Fibroblast of skin of back (primary cell): Measurements from ENCODE around the gene POU2F1.

Experiments used
- DNase-seq: peaks from one replicate; pipeline ENCODE4 v3.0.0-alpha.2; 2013

Gene POU2F1

DNA sequence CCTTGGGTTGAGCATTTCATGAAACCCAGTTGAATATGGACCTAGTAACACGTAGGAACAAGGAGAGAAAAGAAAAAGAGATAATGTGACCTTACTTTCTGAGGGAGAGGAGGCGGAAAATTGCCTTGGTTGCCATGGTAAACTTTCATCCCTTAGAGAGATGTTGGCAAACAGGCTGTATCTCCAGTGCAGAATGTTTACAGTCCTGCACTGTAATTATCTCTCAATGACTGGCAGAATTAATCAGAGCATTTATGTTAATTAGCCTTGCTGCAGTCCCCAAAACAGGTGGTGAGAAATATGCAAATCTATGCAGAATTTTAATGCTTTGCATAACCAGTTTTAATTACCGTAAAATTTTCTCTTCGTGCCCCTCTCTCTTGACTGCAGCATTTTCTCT is 150.3 kb downstream of the POU2F1 start:
- DNase-seq: no peak

DNA sequence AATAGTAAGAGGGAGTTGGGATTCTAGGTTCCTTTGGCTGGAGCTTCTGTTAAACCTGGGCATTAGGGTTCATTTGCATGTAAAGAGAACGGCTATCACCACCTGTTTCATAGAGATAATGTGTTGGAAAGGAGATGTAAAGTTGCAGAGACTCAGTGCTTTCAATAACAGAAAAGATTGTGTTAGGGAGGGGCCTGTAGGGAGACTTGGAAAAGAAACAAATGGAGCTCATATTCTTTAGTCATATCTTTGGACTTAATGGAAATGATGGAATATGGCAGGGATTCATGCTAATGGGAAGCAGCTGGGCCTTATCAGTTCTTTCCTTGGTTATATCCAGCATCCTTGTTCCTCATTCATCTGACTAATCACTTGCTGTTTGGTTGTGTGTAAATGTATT is 152.7 kb downstream of the POU2F1 start:
- DNase-seq: peak; percentile 6

DNA sequence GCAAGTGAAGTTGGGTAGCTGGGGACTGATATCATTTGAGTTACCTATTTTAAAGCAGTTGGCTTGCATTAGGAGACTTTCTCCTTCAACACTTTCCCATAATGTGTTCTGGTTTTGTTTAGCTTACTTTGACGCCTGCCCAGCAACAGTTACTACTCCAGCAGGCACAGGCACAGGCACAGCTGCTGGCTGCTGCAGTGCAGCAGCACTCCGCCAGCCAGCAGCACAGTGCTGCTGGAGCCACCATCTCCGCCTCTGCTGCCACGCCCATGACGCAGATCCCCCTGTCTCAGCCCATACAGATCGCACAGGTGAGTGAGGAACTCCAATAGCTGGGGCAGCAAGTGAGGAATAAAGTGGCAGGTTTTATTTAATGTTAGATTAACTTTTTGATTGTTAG is 153.3 kb downstream of the POU2F1 start:
- DNase-seq: no peak

DNA sequence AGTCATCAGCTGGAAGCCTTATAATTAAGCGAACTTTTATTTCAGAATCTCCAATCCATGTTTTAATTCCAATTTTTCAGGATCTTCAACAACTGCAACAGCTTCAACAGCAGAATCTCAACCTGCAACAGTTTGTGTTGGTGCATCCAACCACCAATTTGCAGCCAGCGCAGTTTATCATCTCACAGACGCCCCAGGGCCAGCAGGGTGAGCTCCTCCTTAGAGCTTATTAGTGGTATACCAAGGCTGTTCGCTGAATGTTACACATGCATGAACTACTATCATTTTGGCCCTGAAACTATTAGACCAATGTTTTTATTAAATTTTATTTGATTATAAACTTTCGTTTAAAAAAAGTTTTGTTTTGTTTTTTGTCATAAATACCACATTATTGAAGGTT is 155.3 kb downstream of the POU2F1 start:
- DNase-seq: no peak

DNA sequence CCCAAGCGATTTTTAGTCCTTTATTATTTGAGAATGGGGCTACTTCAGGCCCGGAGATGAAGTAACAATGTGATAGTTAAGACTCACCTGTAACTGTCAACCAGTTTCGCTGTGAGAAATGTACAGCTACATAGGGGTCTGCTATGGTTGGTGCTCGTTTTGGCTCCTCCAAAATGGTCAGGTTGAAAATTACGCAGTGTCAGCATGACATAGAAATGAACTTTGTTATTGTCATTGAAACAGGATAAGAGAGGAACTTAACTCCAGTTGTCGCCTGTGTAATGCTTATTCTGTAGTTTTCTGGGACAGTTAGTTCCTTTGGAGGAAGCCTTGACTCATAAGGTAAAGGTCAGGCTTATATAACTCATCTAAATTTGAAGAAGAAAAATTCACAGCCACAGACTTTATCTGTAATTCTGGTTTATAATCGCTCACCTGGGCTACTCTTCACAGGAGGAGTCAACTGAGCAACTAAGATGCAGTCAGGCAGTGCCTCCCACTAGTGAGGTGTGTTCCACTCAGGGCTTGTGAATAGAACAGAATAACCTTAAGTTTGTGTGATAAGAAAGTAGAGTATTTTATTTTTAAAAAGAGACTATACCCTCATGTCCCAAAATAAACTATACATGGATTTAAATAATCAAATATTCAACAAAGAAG is 166.7 kb downstream of the POU2F1 start:
- DNase-seq: no peak

DNA sequence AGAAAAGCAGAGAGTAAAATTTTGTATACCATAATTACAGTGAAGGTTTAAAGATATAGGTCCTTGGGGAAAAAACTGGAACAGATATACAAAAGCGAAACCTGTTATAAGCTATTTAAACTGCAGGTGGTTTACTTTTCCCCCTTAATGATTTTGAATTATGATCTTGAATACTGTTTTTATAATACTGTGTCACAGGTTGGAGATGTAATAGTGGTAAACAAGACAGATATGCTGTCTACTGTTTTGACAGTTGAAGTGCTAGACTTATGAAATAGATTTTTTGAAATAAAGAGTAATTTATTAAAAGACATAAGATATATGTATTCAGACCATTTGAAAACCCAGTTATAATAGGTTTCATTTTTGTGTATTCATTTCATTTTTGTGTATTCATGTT is 168.3 kb downstream of the POU2F1 start:
- no peak for DNase-seq

DNA sequence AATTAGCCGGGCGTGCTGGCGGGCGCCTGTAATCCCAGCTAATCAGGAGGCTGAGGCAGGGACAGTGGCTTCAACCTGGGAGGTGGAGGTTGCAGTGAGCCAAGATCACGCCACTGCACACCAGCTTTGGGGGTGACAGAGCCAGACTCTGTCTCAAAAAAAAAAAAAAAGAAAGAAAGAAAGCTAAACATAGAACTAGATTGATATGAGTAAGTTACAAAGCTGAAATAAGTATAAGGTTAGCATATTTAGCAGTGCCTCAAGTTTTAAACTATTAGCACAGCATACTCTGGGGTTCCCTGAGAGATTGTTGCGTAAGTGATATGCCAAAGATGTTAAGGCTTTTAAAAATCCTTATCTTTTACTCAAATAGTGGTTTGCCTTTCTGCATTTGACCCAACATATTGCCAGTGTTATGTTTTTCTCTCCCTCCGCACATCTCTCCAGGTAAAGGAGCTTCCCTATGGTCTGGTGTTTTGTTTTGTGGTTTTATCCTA is 171.6 kb downstream of the POU2F1 start:
- DNase-seq: no peak

DNA sequence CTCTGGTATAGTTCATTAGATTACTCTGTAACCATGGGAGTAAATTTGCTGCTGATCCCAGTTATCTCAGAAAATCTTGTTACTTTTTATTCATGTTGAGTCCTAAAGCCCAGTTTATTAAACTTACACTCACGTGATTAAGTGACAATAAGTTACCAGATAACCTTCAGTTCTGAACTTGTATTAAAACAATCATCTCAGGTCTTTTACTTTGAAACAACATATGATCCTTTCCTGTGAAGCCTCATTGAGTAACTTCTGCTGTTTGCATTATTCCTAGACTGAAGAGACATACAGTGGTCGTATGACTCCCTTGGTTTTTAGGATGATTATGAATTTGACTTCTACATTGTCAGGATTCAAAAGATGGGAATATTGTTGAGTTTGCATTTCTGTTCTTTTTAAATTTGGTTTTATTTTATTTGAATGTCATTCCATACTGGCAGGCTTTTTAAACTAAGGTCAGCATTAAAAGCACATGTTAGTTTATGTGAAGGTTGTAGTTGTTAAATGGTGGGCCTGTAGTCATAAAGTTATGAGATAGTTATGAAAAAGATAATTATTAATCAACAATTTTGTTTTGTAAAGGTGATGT is 179.8 kb downstream of the POU2F1 start:
- DNase-seq: no peak

DNA sequence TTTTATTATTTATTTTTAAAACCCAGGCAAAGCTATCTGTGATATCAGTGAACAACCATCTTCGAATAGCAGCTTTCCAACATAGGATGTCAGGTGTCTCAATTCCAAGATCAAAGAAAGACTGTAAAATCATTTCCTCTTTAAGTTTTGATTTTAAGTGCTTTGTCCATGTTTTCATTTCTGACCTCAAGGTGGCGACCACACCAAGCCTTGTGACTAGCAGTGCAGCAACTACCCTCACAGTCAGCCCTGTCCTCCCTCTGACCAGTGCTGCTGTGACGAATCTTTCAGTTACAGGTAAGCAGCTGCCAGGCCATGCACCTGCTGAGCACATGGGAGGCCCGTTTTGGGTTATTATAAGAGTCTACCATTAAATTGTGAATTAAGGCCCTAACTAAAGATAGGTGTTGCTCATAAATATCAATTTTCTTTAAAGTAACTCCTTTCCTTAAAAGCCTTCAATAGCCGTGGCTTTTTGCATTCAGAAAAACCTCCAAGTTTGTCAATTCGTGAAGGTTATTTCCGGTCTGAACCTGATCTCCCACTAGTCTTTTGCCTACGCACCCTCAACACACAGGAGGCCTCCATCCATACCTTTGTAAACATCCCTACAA is 180.7 kb downstream of the POU2F1 start:
- DNase-seq: peak; percentile 27

DNA sequence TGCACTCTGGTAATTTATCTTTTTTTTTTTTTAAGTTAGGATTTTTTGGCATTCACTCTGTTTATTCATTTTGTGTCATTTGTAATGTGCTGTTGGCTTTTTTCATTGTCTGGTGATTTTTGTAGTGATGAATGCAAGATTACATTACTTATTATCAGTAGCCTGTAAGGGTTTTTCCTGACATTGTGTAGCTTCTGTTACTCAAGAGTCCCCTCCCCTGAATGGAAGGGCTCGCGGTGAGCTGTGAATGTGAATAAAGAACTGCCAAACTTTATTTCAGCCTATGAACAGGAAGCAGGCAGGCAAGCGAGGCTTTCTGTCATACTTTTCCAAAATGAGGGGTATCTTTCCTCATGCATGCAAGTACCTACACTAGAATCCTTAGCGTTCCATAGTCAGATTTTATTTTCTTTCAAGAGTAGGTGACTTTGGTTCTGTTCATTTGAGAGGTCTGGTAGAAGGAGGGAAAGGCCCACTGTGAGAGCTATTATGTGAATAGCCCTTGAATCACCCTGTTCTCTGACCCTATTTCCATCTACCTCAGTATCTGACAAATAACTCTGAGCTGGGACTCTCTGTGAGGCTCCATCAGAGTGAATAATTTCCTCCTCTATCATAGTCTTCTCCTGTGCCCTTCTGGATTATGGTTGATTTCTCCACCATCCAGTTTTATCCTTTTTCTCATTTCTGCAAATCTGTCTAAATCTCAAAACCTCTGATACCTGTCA is 183.6 kb downstream of the POU2F1 start:
- DNase-seq: no peak

DNA sequence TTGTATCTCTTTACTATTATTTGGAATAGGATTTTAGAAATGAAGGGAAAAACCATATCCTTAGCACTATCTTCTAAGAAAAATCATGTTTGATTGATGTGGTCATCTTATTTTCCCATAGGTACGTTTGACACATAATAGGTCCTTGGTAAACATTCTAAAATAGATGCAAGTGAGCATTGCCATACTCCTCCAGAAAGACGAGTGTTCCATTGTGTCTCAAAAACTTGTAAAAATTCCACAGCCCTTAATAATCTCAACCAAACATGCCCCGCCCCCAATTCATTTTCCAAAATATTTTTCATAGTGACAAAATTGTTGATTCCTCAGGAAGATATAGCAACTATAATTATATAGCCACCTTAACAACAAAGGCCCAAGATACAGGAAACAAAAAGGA is 184.2 kb downstream of the POU2F1 start:
- no peak for DNase-seq

DNA sequence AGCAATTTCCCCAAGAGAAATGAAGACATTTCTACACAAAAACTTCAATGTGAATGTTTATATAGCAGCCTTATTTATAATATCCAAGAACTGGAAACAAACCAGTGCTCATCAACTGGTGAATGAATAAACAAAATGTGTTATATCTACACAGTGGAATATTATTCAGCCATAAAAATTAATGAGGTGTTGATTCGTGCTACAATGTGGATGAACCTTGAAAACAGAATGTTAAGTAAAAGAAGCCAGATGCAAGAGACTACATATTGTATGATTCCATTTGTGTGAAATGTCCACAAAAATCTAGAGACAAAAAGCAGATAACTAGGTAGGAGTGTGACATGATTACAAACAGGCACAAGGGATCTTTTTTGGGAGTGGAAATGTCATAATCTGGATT is 187.7 kb downstream of the POU2F1 start:
- DNase-seq: no peak

DNA sequence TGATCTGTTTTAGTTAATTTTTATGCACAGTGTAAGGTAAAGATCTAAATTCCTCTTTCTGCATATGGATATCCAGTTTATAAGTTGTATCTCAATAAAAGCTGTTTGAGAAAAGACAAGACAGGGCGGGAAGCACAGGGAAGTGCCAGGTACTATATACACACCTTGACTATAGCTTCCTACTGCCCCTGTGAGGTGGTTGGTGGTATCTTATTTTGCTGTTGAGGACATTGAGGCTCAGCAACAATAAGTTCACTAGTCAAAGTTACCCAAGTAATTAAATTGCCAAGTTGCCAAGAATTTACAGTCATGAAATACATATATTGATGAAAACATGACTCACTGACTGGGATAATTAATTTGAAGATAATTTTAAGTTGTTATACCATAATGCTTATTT is 188.5 kb downstream of the POU2F1 start:
- DNase-seq: no peak

DNA sequence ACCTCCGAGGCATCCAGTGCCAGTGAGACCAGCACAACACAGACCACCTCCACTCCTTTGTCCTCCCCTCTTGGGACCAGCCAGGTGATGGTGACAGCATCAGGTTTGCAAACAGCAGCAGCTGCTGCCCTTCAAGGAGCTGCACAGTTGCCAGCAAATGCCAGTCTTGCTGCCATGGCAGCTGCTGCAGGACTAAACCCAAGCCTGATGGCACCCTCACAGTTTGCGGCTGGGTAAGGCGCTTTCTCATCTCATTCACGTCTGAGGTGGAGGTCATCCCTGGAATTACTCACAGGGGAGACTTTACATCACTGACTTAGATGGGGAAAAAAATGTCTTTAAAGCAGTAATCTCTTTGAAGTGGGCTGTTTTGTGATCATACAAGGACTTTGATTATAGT is 191.4 kb downstream of the POU2F1 start:
- no peak for DNase-seq

DNA sequence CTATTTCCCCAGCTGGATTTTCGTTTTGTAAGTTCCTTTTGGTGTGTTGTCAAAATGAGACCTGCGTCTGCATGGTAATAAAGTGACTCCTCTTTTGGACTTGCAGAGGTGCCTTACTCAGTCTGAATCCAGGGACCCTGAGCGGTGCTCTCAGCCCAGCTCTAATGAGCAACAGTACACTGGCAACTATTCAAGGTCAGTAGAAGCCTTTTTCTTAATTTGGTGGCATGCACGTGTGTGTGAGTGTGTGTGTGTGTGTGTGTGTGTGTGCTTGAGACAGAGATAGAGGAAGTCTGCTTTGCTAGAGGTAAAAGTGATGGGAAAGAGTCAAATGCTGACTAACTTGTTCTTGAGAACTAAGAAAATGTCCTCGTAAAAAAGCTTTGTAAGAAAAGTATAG is 192.2 kb downstream of the POU2F1 start:
- no peak for DNase-seq

DNA sequence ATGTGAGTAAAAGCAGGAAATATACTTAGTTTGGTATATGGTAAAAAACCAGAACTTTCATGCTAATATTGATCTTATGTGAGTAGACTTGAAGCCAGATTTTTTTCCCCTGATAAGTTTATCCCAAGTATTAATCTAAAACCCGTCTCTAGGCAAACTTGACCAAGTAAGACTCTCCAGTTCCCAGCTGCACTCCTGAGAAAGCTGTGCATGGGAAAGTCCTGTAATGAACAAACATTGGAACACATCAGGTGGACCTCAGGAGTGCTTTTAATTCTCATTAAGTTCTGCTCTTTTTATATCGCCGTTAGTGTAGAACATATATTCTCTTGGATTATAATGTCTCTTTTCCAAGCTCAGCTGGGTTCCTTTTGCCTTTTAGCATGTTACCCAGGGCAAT is 192.6 kb downstream of the POU2F1 start:
- no peak for DNase-seq

DNA sequence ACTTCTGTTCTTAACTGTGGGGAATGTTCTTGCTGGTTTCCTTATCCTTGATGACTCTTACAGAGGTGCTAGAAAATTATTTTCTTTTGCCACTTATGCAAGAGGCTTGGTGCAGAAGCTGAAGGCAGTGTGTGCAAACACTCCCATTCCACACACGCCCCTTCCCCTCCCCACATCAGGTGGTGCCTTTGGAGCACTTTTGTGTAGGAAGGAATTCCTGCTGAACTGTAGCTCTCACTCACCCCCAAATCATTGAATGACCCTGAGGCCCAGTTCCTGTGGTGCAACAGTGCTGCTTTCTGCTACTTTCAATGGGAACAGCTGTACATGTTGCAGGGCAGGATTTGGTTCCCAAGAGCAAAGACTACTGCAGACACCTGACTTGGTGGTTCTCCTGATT is 195.8 kb downstream of the POU2F1 start:
- DNase-seq: no peak

DNA sequence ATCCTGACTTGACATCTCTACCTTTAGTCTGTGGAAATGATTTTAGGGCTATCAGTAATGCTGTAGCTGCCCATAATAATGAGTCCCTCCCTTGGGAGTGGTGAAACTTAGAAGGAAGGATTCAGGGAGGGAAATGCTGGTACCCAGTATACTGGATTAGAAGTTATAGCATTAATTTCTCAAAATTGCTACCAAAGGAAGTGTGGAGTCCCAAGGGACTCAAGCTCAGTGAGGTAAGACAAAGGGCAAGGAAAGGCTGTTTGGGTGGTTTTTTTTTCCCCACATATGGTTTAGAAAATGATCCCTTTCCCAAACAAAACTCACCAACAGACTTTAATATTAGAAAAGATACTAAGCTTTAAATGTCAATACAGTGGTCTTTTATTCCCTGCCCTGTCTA is 197.7 kb downstream of the POU2F1 start:
- DNase-seq: no peak

DNA sequence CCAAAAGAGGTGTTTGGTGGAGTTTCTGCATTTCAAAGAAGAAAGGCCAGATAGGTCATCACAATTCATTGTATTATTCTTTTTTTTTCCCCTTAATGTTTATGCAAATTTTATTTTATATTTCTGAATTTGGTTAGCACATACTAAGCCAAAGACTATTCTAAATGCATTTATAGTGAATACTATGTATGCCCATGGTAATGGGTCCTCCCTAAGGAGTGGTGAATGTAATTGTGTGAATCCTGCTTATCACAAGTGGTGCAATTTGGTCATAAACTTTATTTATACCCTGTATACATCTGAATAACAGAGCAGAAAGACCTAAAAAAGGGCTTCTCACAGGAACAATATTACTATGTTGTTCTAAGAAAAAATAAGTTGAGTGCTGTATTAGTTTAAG is 198.6 kb downstream of the POU2F1 start:
- DNase-seq: no peak

DNA sequence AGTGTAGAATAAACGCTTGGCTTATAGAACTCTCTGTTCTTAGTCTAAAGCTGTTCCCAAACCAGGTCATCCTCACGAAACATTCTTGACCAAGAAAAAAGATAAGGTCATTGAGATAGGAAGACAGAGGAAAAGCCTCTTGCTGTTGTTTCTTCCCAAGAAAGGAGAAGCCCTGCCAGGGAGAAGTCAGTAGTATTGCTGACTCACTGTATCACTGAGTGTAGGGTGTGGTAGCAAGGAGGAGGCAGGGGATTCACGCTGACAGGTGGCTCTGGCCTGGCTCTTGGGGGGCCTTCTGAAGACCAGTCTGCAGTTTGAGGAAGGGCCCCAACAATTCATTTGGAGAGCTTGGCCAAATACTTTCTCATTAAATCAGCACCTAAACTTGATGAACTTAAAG is 199.8 kb downstream of the POU2F1 start:
- DNase-seq: no peak

DNA sequence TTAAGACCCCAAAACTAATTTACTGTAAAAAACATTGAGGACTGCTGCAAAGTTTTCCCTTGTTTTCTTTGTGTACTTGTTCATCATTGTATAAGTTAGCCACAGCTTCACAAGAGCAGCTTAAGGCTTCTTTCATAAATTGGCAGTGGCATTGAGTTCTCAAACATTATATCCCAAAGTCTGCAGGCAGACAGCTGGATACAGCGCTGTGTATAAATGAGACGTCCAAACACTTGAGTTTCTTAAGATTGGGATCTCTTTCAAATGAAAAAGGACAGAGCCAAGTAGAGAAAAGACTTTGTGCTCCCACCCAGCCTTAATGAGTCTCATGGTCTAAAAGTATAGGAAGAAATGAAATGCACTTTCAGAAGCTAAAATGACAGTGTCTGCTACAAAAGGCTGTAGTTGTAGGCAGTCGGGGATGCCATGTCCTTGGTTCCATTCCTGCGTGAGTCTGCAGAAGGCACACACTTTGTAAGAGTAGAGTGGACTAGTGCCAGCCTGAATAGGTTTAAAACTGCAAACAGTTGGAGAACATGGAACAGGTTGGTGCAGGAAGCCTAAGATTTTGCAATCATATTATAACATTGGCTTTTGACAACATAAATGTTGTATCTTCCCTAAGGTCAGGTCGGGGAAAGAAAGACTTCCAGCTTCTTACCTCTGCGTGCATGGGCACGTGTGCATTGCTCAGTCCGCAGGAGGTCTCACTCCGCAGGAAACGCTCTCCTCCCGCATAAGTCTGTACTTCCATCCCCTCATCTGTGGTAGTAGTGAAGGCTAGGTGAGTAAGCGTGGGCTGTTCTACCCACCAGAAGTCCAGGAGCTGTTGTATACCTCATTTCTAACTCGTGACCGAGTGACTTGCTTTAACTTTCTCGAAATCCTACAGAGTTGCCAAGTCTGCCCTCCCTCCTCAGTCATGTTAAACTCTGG is 203.3 kb downstream of the POU2F1 start:
- no peak for DNase-seq

DNA sequence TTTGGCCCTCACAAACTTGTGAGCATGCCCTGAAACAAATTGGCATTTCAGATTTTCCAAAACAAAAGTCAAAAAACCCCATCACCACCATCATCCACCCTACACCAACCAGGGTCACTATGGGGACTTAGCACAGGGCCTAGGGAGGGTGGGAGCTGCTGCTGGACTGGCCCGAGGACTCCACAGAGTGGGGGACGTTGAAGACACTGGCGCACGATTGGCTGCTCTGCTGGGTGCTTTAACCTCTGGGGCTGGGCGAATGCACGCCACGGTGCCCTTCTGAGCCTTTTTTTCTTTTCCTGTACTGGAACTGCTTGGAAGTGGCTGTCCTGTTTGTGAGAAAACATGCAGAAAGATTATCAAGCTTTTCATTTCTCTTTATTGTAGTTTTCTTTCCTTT is 204.8 kb downstream of the POU2F1 start:
- no peak for DNase-seq

DNA sequence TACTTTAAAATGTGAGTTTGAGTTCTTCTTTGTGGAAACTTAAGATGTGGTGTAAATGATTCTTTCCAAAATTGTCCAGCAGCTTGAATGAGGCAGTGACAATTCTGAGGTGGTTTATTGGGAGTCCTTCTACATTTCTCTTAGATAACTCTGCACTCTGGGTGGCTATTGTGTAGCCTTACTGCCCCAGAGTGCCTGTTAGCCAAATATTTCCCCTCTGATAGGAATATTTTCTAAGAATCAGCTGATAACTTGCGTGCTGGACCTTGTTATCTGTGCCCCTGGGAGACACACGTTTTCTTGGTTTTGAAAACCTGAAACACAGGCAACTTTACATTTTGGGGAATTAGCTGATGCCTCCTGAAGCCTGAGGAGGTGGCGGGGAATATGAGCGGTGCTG is 206.0 kb downstream of the POU2F1 start:
- DNase-seq: no peak
